Smooth muscle cell (in vitro differentiated cells): ENCODE data around the gene UMPS. TPM values are rescaled to one million over a fixed set of nuclear protein-coding genes. Genes with fewer than 3 reads are reported as not detected.
"Not testable (repeated sequence)": the region's sequence is repeated elsewhere in the genome, so short reads cannot be mapped to it uniquely, and the experiment has no call there.

Experiments used
- DNase-seq: peaks from one replicate; lab custom pipeline; 2025; ENCODE audit not compliant: unreplicated experiment; lab: John Stamatoyannopoulos, UW
- H2AFZ ChIP-seq: fragments of 200-600 bp; sonication (generic); 2 replicates; pipeline ENCODE4 v1.6.0; 2016; ENCODE audit warnings: antibody characterized with exemption, low read depth, mild to moderate bottlenecking
- H3F3A ChIP-seq: fragments of 200-600 bp; sonication (generic); 2 replicates; pipeline ENCODE4 v1.6.0; 2017; ENCODE audit warnings: antibody characterized with exemption, low read depth
- H3K27ac ChIP-seq: fragments of 200-600 bp; sonication (generic); 2 replicates; pipeline ENCODE4 v1.5.1; 2016; ENCODE audit warnings: low read depth, mild to moderate bottlenecking
- H3K27me3 ChIP-seq: fragments of 200-600 bp; sonication (generic); 2 replicates; pipeline ENCODE4 v1.6.1; 2016; ENCODE audit warnings: low read depth, mild to moderate bottlenecking
- H3K36me3 ChIP-seq: fragments of 200-600 bp; sonication (generic); 2 replicates; pipeline ENCODE4 v1.5.1; 2016; ENCODE audit warnings: low read depth
- H3K4me1 ChIP-seq: fragments of 200-600 bp; sonication (generic); 2 replicates; pipeline ENCODE4 v1.5.1; 2016; ENCODE audit warnings: low read depth
- H3K4me2 ChIP-seq: fragments of 200-600 bp; sonication (generic); 2 replicates; pipeline ENCODE4 v1.6.0; 2016; ENCODE audit warnings: mild to moderate bottlenecking
- H3K4me3 ChIP-seq: fragments of 200-600 bp; sonication (generic); 2 replicates; pipeline ENCODE4 v1.5.1; 2016; ENCODE audit warnings: mild to moderate bottlenecking
- H3K79me2 ChIP-seq: fragments of 200-600 bp; sonication (generic); 2 replicates; pipeline ENCODE4 v1.6.0; 2016; ENCODE audit warnings: low read depth, mild to moderate bottlenecking
- H3K9ac ChIP-seq: fragments of 200-600 bp; sonication (generic); 2 replicates; pipeline ENCODE4 v1.6.0; 2016; ENCODE audit warnings: low read depth
- H3K9me3 ChIP-seq: fragments of 200-600 bp; sonication (generic); replicated peaks from 2 replicates; pipeline ENCODE4 v1.5.1; 2016; ENCODE audit warnings: low read depth
- H4K20me1 ChIP-seq: fragments of 200-600 bp; sonication (generic); 2 replicates; pipeline ENCODE4 v1.6.0; 2016; ENCODE audit warnings: low read depth
- whole genome bisulfite sequencing: methylation state at CpG from one replicate; pipeline ENCODE4 v1.1.7; 2016; ENCODE audit warnings: low lambda C conversion rate; 5-methylcytosine and 5-hydroxymethylcytosine counted together
- polyA plus RNA-seq: library from polyadenylated mRNA; unstranded; fragments of >200 nt; fragmentation: Nextera tagmentation; extraction: Ambion mirVana; gene quantifications from 2 replicates; pipeline ENCODE4 v1.2.1, GENCODE V29; 2016
- total RNA-seq: library from RNA; depleted of rRNA; stranded (reverse); fragments of >200 nt; gene quantifications from 2 replicates; pipeline ENCODE4 v1.2.3, GENCODE V29; 2014
- TF ChIP-seq, protein P1 (sequence below): fragments of 200-600 bp; sonication (generic); IDR thresholded peaks from 2 replicates; pipeline ENCODE4 v1.5.1; 2017; ENCODE audit warnings: borderline replicate concordance, mild to moderate bottlenecking, antibody characterized with exemption; ENCODE audit not compliant: insufficient read depth, poor library complexity, severe bottlenecking

The UMPS gene
- total and polyA plus RNA-seq, 2 experiments from 2014 or later = 22.3 to 79.2 TPM

- Histone ChIP-seq H3K4me2 (peak overlapping the region; percentile 72), H3K9me3 (no peaks in the 10 kb centered on the region), H3K9ac (peak overlapping the region; percentile 84), H3K36me3 (no peaks in the 10 kb centered on the region), H3K4me3 (no peak overlapping the region), H2AFZ (no peak overlapping the region), H3K4me1 (peaks cover 17% of the 10 kb centered on the region), H3K79me2 (peaks cover 14% of the 10 kb centered on the region), H3K27ac (peak overlapping the region; percentile 98), H4K20me1 (no peaks in the 10 kb centered on the region), H3F3A (peaks cover 9% of the 10 kb centered on the region), H3K27me3 (no peaks in the 10 kb centered on the region)
- peak; percentile 33 for DNase-seq
- TF ChIP-seq, protein P1, sequence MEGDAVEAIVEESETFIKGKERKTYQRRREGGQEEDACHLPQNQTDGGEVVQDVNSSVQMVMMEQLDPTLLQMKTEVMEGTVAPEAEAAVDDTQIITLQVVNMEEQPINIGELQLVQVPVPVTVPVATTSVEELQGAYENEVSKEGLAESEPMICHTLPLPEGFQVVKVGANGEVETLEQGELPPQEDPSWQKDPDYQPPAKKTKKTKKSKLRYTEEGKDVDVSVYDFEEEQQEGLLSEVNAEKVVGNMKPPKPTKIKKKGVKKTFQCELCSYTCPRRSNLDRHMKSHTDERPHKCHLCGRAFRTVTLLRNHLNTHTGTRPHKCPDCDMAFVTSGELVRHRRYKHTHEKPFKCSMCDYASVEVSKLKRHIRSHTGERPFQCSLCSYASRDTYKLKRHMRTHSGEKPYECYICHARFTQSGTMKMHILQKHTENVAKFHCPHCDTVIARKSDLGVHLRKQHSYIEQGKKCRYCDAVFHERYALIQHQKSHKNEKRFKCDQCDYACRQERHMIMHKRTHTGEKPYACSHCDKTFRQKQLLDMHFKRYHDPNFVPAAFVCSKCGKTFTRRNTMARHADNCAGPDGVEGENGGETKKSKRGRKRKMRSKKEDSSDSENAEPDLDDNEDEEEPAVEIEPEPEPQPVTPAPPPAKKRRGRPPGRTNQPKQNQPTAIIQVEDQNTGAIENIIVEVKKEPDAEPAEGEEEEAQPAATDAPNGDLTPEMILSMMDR = no peak
- WGBS = 9% methylated on average over 14 of the region's 15 CpGs
These were observed 50.7 kb downstream of the UMPS start for GRCh38 chr3:124780761-124781475.

DNA sequence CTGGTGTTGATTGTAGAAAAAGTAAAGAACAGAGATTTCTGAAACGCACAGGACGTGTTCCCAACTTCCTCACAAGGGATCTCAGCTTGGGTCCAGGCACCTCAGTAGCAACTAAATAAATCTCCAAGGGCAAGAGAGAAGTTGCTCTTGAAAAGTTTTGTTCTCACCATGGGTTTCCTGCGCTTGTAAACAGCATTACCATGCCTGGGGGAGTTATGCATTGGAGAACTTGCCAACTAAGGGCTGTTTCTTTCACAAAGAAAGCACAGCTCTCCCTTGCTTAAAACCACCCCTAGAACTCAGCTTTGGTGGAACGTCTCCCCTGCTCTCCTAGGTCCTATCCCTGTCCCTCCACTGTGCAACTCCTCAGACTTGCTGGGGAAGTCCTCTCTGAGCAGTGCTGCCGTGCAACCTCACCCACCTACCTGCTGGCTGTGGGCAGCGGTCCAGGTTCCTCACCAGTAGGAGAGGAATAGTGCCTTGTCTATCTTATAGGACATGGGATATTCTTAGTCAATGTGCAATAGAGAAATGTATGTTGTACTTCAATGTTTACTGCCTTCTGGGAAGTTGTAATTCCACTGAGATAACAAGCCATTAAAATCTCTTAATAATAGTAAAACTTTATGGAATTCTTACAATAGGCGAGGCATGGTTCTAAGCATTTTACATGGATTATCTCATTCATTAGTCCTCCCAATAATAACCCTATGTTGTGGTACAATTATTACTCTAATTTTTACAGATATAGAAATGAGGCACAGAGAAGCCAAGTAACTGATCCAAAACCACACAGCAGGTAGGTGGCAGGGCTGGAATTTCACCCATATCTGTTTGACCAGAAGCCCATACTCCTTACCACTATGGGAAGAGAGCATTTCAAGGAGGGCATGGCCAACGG, 51.5 kb downstream of the UMPS start:
- Histone ChIP-seq H3K4me3 (no peak overlapping the region), H3K27me3 (no peaks in the 10 kb centered on the region), H3K9ac (peak overlapping the region; percentile 19), H4K20me1 (no peaks in the 10 kb centered on the region), H3K36me3 (no peaks in the 10 kb centered on the region), H3F3A (peaks cover 14% of the 10 kb centered on the region), H3K79me2 (peaks cover 11% of the 10 kb centered on the region), H3K9me3 (no peaks in the 10 kb centered on the region), H3K4me2 (peak overlapping the region; percentile 27), H3K27ac (peak overlapping the region; percentile 98), H3K4me1 (peaks cover 18% of the 10 kb centered on the region), H2AFZ (no peak overlapping the region)
- TF ChIP-seq, protein P1 = no peak
- 69% methylated on average over 8 of the region's 8 CpGs for WGBS
- DNase-seq = no peak

- not testable (repeated sequence) for H3K27me3 ChIP-seq, H3K9ac ChIP-seq, H3K27ac ChIP-seq, H3K79me2 ChIP-seq, H2AFZ ChIP-seq, H3K4me2 ChIP-seq, DNase-seq, H3K36me3 ChIP-seq, H3K9me3 ChIP-seq, H4K20me1 ChIP-seq, H3K4me3 ChIP-seq
- Histone ChIP-seq H3K4me1 (peaks cover 23% of the 10 kb centered on the region), H3F3A (peaks cover 20% of the 10 kb centered on the region)
- WGBS = 80% methylated on average over 6 of the region's 6 CpGs
These were observed 52.1 kb downstream of the UMPS start for GRCh38 chr3:124782377-124782712.

GRCh38 chr3:124783696-124784095, 53.4 kb downstream of the UMPS start:
- Histone ChIP-seq H3K27me3 (no peaks in the 10 kb centered on the region), H3K27ac (peak overlapping the region; percentile 11), H3K79me2 (peaks cover 7% of the 10 kb centered on the region), H3F3A (peaks cover 33% of the 10 kb centered on the region), H3K4me1 (peaks cover 25% of the 10 kb centered on the region), H4K20me1 (no peaks in the 10 kb centered on the region), H3K9ac (no peak overlapping the region), H3K4me2 (peak overlapping the region; percentile 16), H3K4me3 (no peak overlapping the region), H3K36me3 (no peaks in the 10 kb centered on the region), H3K9me3 (no peaks in the 10 kb centered on the region), H2AFZ (no peak overlapping the region)
- DNase-seq = no peak
- WGBS = 46% methylated on average over 4 of the region's 4 CpGs
- TF ChIP-seq, protein P1 = no peak
